LNCAP (cell line): ENCODE data around the gene ACP2.
A peak's percentile ranks its signal among the peaks of the same experiment; 100 is the strongest.

Experiments
- CTCF ChIP-seq: fragments of 450-650 bp; IDR thresholded peaks from 2 replicates; pipeline ENCODE4 v1.5.1; 2017; ENCODE audit warnings: mild to moderate bottlenecking

ACP2 gene

DNA sequence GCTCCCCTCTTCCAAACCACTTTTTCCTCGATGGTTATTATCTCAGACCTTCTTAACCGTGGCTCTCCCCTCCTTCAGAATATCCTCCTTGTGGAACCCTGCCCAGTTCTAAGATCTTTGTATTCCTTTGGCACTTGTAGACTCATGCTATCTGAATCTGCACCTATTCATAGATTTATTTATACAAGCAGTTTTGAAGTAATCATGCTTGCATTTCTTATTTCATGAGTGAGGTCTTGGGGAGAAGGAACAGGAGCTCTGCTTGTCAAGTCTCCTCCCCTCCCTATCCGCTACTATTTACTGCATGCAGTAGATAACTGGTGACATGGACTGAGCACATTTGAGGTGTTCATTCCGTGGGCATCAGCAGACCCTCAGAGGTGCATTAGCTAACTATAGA, 15.9 kb upstream of the ACP2 start:
- no peak for TF ChIP-seq CTCF

- no peak for TF ChIP-seq CTCF
These were observed 15.5 kb upstream of the ACP2 start for GRCh38 chr11:47264119-47264518.

DNA sequence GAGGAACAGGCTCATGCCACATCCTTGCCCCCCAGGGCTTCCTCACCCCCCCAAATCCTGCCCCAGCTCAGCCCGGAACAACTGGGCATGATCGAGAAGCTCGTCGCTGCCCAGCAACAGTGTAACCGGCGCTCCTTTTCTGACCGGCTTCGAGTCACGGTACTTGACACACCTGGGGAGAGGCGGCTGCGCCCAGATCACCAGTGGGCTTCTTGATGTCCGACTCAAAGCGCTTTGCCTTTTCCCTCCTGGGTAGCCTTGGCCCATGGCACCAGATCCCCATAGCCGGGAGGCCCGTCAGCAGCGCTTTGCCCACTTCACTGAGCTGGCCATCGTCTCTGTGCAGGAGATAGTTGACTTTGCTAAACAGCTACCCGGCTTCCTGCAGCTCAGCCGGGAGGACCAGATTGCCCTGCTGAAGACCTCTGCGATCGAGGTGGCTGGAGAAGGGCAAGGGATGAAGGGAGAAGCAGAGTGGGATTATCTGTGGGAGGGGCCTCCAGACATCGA, 12.7 kb upstream of the ACP2 start:
- no peak for TF ChIP-seq CTCF

DNA sequence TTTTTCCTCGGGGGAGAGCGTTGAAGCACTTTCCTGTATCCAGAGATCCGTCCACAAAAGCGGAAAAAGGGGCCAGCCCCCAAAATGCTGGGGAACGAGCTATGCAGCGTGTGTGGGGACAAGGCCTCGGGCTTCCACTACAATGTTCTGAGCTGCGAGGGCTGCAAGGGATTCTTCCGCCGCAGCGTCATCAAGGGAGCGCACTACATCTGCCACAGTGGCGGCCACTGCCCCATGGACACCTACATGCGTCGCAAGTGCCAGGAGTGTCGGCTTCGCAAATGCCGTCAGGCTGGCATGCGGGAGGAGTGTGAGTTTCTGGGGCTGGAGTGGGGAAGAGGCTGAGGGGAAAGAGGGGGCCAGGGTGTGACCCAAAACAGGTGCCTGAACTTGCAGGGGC, 11.8 kb upstream of the ACP2 start:
- TF ChIP-seq CTCF = no peak

GRCh38 chr11:47259232-47259977, 10.8 kb upstream of the ACP2 start:
- peak; percentile 51 for TF ChIP-seq CTCF

DNA sequence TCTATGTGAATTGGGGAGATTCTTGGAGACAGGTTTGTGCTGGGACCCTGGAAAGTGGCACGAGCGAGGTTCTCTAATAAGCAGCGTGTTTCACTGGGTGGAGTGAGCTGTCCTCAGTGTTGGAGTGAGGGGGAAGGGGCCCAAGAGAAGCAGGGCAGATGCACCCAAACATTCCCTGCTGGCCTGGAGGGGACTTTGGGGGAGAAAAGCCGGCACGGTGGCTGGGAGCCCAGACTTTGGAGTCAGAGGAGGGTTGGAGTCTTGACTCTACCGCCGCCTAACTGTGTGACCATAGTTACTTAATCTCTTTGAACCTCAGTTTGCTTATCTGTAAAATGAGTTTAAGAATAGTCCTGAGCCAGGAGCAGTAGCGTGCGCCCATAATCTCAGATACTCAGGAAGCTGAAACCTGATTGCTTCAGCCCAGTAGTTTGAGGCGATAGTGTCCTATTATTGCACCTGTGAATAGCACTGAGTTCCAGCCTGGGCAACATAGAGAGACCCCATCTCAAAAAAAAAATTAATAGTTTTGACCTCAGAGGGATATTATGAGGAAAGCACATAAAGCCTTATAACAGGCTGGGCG, 9.8 kb upstream of the ACP2 start:
- no peak for TF ChIP-seq CTCF

GRCh38 chr11:47257517-47258316, 9.1 kb upstream of the ACP2 start, which contains the start of gene NR1H3:
NR1H3 (plus strand) TSS chr11:47257996; CDS start chr11:47259217, 1,221 bp downstream.
- TF ChIP-seq CTCF = no peak
